ENCODE data around the gene GRIK4. TPM values are rescaled to one million over a fixed set of nuclear protein-coding genes. Genes with fewer than 3 reads are reported as not detected.

GRIK4 gene
- total RNA-seq, 1 experiment from 2014 or later = not detected

DNA sequence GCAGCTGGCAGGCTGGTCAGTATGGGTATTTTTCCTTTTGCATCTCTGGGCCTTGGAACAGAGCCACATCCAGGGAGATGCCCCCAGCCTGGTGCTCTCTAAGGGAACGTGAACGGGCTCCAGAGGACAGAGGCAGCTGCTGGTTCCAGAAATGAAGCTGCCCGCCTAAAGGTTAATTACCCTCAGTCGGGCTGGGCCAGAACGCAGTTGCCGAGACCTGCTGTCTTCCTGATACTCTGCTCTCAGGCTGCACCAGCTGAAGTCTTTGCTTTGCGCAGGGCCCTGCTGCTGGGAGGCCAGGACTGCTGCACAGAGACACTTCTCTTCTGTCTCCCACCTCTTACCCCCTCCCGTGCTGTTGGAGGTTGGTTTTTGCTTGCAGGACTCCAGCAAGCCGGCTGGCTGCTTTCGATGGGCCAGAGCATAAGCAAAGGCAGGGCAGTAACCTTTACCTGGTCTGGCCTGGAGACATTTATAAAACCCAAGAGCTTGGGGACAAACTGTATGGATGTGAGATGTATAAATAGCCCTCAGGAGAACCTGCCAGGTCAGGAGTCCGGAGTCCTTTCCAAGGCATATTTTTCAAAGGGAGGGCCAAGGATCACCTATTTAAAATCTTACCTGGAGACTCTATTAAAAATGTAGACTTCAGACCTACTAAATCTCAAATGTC, 197.1 kb downstream of the GRIK4 start:
- no peaks in the 10 kb centered on the region for H3K79me2 ChIP-seq (ENCODE audit: low read depth)
- intact Hi-C loops (cut with micrococcal nuclease; ENCODE audit: unreplicated experiment) = no loop called here
- no peaks in the 10 kb centered on the region for H3K9me3 ChIP-seq (ENCODE audit: insufficient read depth, low read depth)
- H3K9me2 ChIP-seq (ENCODE audit: insufficient read depth) = no peaks in the 10 kb centered on the region
- no peak for DNase-seq
- POLR2A ChIA-PET (ENCODE audit: unreplicated experiment) = no interaction called here
- CTCF ChIA-PET = no interaction called here
- no peaks in the 10 kb centered on the region for H3K36me3 ChIP-seq (ENCODE audit: low read depth)
- H3K27me3 ChIP-seq (ENCODE audit: insufficient read depth, low read depth) = peaks cover 82% of the 10 kb centered on the region
- no peaks in the 10 kb centered on the region; the same call in 1 of the 2 replicates for H3F3A ChIP-seq (ENCODE audit: insufficient read depth, low read depth)
- H3K27ac ChIP-seq = no peak overlapping the region
- TF ChIP-seq CTCF (conservative IDR thresholded peaks at IDR 0.05) = no peak
- TF ChIP-seq EZH2 (IDR thresholded peaks at IDR 0.05; ENCODE audit: low read depth) = no peak
- no peak overlapping the region for H2AFZ ChIP-seq
- peaks cover 13% of the 10 kb centered on the region; the same call in 1 of the 2 replicates for H3K4me1 ChIP-seq (replicated peaks; ENCODE audit: insufficient read depth)
- no peaks in the 10 kb centered on the region for H4K20me1 ChIP-seq (ENCODE audit: insufficient read depth)
- H3K4me2 ChIP-seq = no peak overlapping the region
- no peak overlapping the region for H3K4me3 ChIP-seq
- no TSS peak for BruUV-seq (replicated peaks)

DNA sequence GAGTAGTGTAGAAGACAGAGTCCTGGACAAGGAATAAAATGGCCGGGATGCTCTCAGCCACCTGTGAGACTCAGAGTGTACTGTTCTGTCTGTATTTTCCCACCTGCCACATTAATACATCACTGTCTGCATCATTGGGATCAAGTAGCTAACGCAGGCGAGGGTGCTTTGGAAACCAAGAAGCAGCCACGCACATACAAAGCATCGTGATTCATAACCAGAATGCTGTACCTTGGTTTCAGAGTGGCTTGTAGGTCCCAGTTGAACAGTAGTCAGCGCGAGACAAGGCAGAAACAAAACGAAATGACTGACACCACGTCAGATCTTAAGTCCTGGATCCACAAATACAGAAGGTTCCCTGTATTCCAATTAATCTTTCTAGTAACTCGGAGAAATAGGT, 198.3 kb downstream of the GRIK4 start:
- no peak overlapping the region for H3K4me3 ChIP-seq
- H3K4me1 ChIP-seq (replicated peaks; ENCODE audit: insufficient read depth) = peaks cover 13% of the 10 kb centered on the region; the same call in 1 of the 2 replicates
- H3K27me3 ChIP-seq (ENCODE audit: insufficient read depth, low read depth) = peaks cover 82% of the 10 kb centered on the region
- H2AFZ ChIP-seq = no peak overlapping the region
- H3K9me2 ChIP-seq (ENCODE audit: insufficient read depth) = no peaks in the 10 kb centered on the region
- DNase-seq = no peak
- H4K20me1 ChIP-seq (ENCODE audit: insufficient read depth) = no peaks in the 10 kb centered on the region
- no peaks in the 10 kb centered on the region for H3K79me2 ChIP-seq (ENCODE audit: low read depth)
- no peak overlapping the region for H3K4me2 ChIP-seq
- ChIA-PET CTCF (no interaction called here), POLR2A (ENCODE audit: unreplicated experiment) (no interaction called here)
- no peaks in the 10 kb centered on the region for H3K36me3 ChIP-seq (ENCODE audit: low read depth)
- no TSS peak for BruUV-seq (replicated peaks)
- no peaks in the 10 kb centered on the region; the same call in 1 of the 2 replicates for H3F3A ChIP-seq (ENCODE audit: insufficient read depth, low read depth)
- H3K27ac ChIP-seq = no peak overlapping the region
- no peaks in the 10 kb centered on the region for H3K9me3 ChIP-seq (ENCODE audit: insufficient read depth, low read depth)
- TF ChIP-seq CTCF (conservative IDR thresholded peaks at IDR 0.05) (no peak), EZH2 (IDR thresholded peaks at IDR 0.05; ENCODE audit: low read depth) (no peak)
- intact Hi-C loops (cut with micrococcal nuclease; ENCODE audit: unreplicated experiment) = no loop called here

DNA sequence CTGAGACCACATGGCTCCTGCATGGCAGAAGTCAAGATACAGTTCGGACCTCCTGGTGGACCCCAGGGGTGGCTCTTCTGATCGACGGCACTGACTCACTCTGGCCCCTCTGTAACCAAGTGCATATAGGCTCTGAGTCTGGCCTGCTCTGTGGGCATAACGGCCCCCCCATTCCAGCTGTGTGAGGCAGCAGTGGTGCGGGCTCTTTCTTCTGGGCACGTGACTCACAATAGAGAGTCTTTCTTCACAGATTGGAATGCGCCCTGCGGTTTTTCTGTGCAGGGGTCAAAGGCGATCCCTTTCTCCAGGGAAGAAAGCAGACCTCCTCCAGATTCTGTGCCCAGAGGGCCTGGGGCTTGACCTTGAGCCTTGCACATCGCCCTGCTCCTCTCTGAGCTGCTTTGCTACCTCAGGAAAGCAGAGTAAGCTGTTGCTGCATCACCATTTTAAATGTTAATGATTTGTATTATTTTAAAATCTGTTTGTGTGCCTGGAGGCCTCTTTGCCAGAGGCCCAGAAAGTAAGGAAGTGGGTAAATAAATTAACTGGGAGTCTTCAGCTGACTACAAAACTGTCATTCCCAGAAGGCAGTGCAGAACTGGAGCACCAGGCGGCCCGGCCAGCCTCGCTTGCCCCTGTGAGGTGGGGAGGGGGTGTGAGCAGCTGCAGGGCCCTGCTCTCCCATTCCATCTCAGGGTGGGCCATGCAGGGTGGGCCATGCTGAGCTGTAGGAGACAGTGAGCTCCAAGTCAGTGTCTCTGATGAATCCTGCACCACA, 199.0 kb downstream of the GRIK4 start:
- DNase-seq = peak; percentile 24 to 67
- peaks cover 13% of the 10 kb centered on the region; the same call in 1 of the 2 replicates for H3K4me1 ChIP-seq (replicated peaks; ENCODE audit: insufficient read depth)
- intact Hi-C loops (cut with micrococcal nuclease; ENCODE audit: unreplicated experiment) = no loop called here
- H3K27me3 ChIP-seq (ENCODE audit: insufficient read depth, low read depth) = peaks cover 83% of the 10 kb centered on the region
- no peak overlapping the region for H3K4me3 ChIP-seq
- H2AFZ ChIP-seq = no peak overlapping the region
- no peaks in the 10 kb centered on the region for H3K9me3 ChIP-seq (ENCODE audit: insufficient read depth, low read depth)
- no peaks in the 10 kb centered on the region for H4K20me1 ChIP-seq (ENCODE audit: insufficient read depth)
- TF ChIP-seq EZH2 (IDR thresholded peaks at IDR 0.05; ENCODE audit: low read depth) (no peak), CTCF (conservative IDR thresholded peaks at IDR 0.05) (no peak)
- ChIA-PET CTCF (no interaction called here), POLR2A (ENCODE audit: unreplicated experiment) (no interaction called here)
- no peaks in the 10 kb centered on the region for H3K9me2 ChIP-seq (ENCODE audit: insufficient read depth)
- H3F3A ChIP-seq (ENCODE audit: insufficient read depth, low read depth) = no peaks in the 10 kb centered on the region; the same call in 1 of the 2 replicates
- no peak overlapping the region for H3K4me2 ChIP-seq
- no TSS peak for BruUV-seq (replicated peaks)
- no peak overlapping the region for H3K27ac ChIP-seq
- no peaks in the 10 kb centered on the region for H3K36me3 ChIP-seq (ENCODE audit: low read depth)
- H3K79me2 ChIP-seq (ENCODE audit: low read depth) = no peaks in the 10 kb centered on the region
